Bronchial epithelial cell (primary cell): Measurements from ENCODE around the gene PKM. TPM values are rescaled to one million over a fixed set of nuclear protein-coding genes. Genes with fewer than 3 reads are reported as not detected.
"Not testable (repeated sequence)": the region's sequence is repeated elsewhere in the genome, so short reads cannot be mapped to it uniquely, and the experiment has no call there.

Experiments used
- DNase-seq: peaks from one replicate; pipeline ENCODE4 v3.0.0-alpha.2; 2010; ENCODE audit warnings: low read depth
- FAIRE-seq: peaks from 2 replicates; lab custom pipeline; 2011; peaks lifted over from hg19 to GRCh38; lab: Jason Lieb, UNC
- H3K27me3 ChIP-seq: 2 replicates; pipeline ENCODE4 v1.5.1; 2011; ENCODE audit warnings: low read length; ENCODE audit not compliant: control insufficient read depth, insufficient read depth
- H3K36me3 ChIP-seq: 2 replicates; pipeline ENCODE4 v1.5.1; 2011; ENCODE audit warnings: low read length; ENCODE audit not compliant: control insufficient read depth, insufficient read depth
- H3K4me3 ChIP-seq: 2 replicates; pipeline ENCODE4 v1.5.1; 2011; ENCODE audit warnings: mild to moderate bottlenecking, low read depth, low read length, control low read depth
- total RNA-seq: library from RNA; depleted of rRNA; stranded (reverse); fragments of >200 nt; gene quantifications from 2 replicates; pipeline ENCODE4 v1.2.1, GENCODE V29; 2014
- TF ChIP-seq, protein P1 (sequence below): IDR thresholded peaks from 2 replicates; pipeline ENCODE4 v1.5.1; 2011; ENCODE audit warnings: mild to moderate bottlenecking, moderate library complexity, low read length, control low read depth, inconsistent platforms; ENCODE audit not compliant: insufficient read depth, severe bottlenecking

PKM gene
- 1,045 and 1,080 TPM in 2 replicates for total RNA-seq

DNA sequence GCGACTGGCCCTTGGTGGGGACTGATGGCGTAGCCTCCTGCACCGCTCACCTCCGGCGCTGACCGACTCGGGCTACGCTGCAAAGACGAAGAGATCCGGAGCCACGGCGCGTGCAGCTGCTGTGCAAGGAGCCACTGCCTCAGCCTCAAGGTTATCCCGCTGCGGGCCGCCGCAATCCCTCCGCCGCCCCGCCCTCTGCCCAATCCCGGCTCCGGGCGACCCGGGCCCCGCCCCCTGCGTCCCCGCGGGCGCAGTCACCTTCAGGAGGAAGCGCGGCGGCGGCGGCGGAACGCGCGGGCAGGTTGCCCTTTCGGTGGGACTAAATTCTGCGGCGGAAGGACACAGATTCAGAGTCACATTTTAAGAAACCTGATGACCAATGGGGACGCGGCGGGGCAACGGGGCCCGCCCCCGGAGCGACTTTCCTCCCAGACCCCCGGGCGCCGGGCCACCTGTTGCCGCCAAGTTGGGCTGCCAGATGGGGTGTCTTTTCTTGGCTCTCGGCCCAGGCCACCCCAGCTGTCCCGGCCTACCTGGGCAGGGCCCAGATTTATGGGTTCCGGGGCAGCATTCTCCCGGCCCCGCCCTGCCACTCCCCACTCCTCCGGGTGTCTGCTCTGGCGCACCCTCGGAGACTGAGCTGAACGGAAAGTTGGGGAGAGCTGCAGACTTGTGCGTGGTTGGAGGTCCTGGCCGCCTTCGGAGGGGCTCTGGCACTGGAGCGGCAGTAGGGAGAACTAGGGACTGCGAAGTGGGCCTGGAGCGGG lies at the start of gene PKM:
PKM (minus strand) TSS at position 125 of the 767 bp plus-strand sequence. CDS start 12,093 bp downstream, outside the sequence.
- no peak for FAIRE-seq
- Histone ChIP-seq H3K36me3 (peaks cover 4% of the 10 kb centered on the region), H3K4me3 (peak within 1 kb of the TSS; percentile 92), H3K27me3 (no peaks in the 10 kb centered on the region)
- peak; percentile 90 for DNase-seq
- TF ChIP-seq, protein P1, sequence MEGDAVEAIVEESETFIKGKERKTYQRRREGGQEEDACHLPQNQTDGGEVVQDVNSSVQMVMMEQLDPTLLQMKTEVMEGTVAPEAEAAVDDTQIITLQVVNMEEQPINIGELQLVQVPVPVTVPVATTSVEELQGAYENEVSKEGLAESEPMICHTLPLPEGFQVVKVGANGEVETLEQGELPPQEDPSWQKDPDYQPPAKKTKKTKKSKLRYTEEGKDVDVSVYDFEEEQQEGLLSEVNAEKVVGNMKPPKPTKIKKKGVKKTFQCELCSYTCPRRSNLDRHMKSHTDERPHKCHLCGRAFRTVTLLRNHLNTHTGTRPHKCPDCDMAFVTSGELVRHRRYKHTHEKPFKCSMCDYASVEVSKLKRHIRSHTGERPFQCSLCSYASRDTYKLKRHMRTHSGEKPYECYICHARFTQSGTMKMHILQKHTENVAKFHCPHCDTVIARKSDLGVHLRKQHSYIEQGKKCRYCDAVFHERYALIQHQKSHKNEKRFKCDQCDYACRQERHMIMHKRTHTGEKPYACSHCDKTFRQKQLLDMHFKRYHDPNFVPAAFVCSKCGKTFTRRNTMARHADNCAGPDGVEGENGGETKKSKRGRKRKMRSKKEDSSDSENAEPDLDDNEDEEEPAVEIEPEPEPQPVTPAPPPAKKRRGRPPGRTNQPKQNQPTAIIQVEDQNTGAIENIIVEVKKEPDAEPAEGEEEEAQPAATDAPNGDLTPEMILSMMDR, result no peak

DNA sequence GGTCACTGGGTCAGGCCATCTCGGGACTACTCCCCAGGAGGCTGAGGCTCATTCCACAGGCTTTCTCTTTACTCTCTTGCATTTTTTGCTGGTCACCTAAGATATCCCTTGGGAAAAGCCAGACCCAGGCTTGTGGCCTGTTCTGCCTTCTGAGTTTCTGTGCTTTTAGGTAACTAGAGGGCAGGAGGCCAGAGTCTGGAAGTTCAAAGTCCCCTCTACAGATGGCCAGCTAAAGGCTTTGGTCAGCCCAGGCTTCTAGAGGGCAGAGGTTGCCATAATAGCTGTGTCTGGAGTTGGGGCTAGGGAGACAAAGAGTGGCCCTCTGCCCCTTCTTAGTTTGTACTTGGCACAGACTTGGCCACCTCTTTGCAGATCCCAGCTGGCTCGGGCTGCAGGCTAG lies 49.8 kb upstream of the PKM start:
- H3K4me3 ChIP-seq, result no peak overlapping the region
- H3K27me3 ChIP-seq, result no peaks in the 10 kb centered on the region
- H3K36me3 ChIP-seq, result no peaks in the 10 kb centered on the region
- FAIRE-seq (peak; percentile 7), DNase-seq (no peak)
- TF ChIP-seq, protein P1, result no peak

DNA sequence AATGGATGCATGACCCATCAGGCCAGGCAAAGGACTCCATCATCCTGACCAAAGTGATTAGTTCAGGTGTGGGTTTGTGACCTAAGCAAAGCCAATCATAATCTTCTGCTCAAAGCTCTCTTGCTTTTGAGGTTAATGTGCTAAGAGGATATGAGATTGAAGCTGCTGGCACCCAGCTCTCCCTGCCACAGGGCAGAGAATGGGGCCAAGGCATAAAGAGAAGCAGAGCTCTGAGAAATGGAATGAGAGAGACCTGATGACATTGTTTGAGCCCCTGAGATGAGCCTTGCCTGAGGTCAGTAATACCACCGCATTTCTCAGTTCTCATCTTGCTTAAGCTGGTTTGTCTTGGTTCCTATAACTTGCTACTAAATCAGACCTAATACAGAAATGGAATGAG lies 47.7 kb upstream of the PKM start:
- TF ChIP-seq, protein P1, result no peak
- DNase-seq (no peak), FAIRE-seq (peak; percentile 87)
- Histone ChIP-seq H3K4me3 (no peak overlapping the region), H3K36me3 (no peaks in the 10 kb centered on the region), H3K27me3 (no peaks in the 10 kb centered on the region)

DNA sequence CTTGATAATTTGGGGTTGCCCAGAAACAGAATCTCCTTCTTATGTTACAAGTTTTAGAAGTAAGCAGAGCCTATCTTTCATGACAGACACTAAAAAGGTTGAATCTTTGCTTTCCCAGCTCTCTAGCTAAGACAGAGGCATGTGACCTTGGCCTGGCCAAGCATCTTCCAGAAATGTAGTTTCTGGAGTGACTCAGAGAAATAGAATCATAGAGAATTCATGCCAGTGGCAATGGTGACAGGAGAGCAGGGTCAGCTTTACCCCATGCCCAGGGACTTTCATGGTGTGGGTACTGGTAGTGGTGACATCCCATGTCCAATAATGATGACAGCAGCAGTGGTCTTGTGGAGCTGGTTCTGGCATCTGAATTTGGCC lies 45.3 kb upstream of the PKM start:
- no peaks in the 10 kb centered on the region for H3K27me3 ChIP-seq
- TF ChIP-seq, protein P1, result no peak
- no peaks in the 10 kb centered on the region for H3K36me3 ChIP-seq
- DNase-seq (no peak), FAIRE-seq (no peak)
- no peak overlapping the region for H3K4me3 ChIP-seq

DNA sequence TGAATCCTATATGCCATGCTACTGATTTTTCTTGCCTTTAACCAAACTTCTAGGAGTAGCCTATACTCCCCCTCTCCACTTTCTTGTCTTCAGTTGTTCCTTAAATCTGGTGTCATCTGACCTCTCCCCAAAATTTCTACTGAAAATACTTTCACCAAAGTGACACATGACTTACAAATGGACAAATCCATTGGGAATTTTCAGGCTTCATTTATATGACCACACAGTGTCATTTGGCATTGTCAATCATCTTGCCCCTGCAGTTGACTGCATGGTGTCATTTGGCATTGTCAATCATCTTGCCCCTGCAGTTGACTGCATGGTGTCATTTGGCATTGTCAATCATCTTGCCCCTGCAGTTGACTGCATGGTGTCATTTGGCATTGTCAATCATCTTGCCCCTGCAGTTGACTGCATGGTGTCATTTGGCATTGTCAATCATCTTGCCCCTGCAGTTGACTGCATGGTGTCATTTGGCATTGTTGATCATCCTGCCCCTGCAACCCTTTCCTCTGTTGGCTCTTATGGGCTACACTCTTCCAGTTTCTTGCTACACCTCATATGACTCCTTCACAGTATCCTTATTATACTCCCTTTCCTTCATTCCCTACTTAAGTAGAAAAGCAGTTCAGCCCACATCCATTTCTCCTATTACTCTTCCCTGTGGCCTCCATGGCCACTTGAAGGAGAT lies 44.8 kb upstream of the PKM start:
- FAIRE-seq, H3K27me3 ChIP-seq, H3K36me3 ChIP-seq, DNase-seq, H3K4me3 ChIP-seq: not testable (repeated sequence)

DNA sequence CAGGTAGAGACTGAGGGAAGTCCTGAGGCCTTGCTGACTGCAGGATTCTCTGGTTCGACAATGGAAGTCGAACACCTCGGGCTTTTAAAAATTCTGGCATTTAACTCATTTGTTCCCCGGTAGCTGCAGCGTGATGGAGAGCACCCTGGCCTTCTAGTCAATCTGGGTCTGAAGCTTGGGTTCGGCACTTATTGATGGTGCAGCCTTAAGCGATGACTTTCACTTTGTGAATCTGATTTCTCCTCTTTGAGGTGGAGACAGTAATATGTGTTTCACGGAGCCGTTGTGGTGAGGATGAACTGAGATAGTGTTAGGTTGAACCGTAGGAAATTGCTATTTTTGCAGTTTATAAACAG lies 42.0 kb upstream of the PKM start:
- Histone ChIP-seq H3K36me3 (no peaks in the 10 kb centered on the region), H3K27me3 (no peaks in the 10 kb centered on the region), H3K4me3 (peak overlapping the region; percentile 85)
- FAIRE-seq, result no peak
- TF ChIP-seq, protein P1, result no peak
- DNase-seq, result no peak
